A549 treated with AZD2906 at 1 μM for 4 hours (cell line): ENCODE results near the gene CUL2. TPM values are rescaled to one million over a fixed set of nuclear protein-coding genes. Genes with fewer than 3 reads are reported as not detected.

Experiments
- total RNA-seq: library from RNA; stranded (reverse); fragments of 200-300 nt; extraction: Qiagen RNA extraction; gene quantifications from 5 replicates; pipeline ENCODE4 v1.2.3, GENCODE V29; 2022

The CUL2 gene
- 21.1 to 23.0 TPM (median 21.8 TPM) in 5 replicates for total RNA-seq

DNA sequence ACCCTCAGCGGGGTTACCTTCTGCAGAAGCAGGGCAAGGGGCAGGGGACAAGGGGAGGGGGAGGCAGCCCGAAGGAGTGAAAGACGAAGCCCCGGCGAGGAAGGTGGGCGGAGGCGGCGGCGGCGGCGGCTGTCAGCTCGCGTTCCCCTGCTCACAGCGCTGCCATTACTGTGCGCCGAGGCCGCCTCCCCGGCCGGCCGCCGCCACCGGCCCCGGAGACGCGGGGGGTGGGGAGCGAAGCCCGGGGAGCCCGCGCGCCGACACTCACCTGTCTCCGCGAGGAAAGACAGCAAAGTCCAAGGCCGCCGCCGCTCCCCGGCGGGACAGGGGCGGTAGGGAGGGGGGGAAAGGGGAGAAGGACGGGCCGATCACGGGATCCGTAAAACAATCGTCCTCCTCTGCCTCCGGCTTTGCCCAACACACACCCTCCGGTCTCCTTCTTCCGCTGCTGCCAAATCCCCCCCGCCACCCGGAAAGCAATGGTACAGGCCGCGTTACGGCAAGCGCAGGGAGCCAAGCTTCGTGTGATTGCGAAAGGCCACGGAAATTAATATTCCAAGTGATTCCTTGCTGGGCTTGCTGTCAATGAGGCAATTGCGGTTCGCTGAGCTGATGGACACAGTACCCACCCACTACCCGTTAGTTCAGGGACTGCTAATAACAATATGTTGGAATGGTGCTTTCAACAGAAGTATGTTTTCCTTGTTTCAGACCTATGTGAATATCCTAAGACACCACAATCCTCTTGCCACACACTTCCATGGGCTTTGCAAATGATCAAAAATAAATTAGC lies at the start of gene CUL2:
TSS of gene CUL2 (minus strand) at position 180 of the 793 bp plus-strand sequence. CDS start 19,024 bp downstream, outside the sequence.

DNA sequence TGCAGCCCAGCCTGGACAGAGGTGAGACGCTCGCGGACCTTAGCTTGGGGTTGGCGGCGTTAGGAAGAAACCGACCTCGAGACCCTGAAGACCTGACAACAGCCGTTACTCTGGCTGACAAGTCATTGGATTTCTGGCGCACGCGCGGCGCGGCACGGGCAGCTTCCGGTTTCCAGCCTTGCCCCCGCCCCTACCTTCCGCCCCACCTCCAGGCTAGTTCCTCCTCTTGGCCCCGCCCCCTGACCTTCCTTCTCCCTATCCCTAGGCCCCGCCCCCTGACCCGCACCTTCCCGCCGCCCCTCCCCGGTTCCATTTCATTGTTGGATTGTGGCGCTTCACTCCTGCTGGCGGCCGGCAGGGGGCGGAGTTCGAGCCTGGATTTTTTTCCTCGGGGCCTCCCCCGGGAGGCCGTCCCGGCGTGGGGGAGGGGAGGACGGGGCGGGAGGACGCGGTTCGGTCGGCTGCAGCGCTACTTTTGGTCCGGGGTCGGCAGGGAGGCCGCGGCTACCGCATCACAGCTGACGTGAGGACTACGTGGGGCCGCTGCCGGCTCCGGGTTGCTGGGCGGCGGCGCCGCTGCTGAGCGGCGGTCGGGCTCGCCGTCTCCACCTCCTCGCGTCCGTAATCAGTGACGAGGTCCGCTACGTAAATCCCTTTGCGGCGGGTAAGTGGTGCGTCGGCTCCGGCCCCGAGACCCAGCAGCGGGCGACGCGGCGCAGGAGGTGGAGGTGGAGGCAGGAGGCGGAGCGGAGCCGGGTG lies 36.6 kb upstream of the CUL2 start, which contains the start of gene CREM:
TSS of gene CREM (plus strand) at position 317 of the 759 bp plus-strand sequence. CDS start 10,990 bp downstream, outside the sequence.

Other genes with a start within 250 kb of the CUL2 start
- 28.9 to 32.4 TPM (median 30.5 TPM) in 5 replicates for gene CREM, start 36.5 kb upstream of the CUL2 start, total RNA-seq
- gene CCNY, start 246.2 kb upstream of the CUL2 start, total RNA-seq = 52.2 to 62.8 TPM (median 53.3 TPM) in 5 replicates